ENCODE measurements around the gene SPRYD3. TPM values are rescaled to one million over a fixed set of nuclear protein-coding genes. Genes with fewer than 3 reads are reported as not detected.

The SPRYD3 gene
- polyA plus RNA-seq, 1 donor from 2014 or later, result 30.4 TPM

GRCh38 chr12:53064613-53065436 is 14.4 kb downstream of the SPRYD3 start:
- peak overlapping the region in 1 of 3 donors; percentile 44 for H3K27ac Mint-ChIP-seq

GRCh38 chr12:53063708-53064612 is 15.2 kb downstream of the SPRYD3 start:
- H3K27me3 Mint-ChIP-seq, result no peaks in the 10 kb centered on the region
- H3K27ac Mint-ChIP-seq, result no peak overlapping the region
- H3K4me3 Mint-ChIP-seq, result no peak overlapping the region
- peaks cover 5% of the 10 kb centered on the region for H3K36me3 Mint-ChIP-seq
- H3K9me3 Mint-ChIP-seq, result no peaks in the 10 kb centered on the region
- peaks cover 0 to 7% (median 3%) of the 10 kb centered on the region in 3 donors for H3K4me1 Mint-ChIP-seq

More at GRCh38 chr12:53064613-53065436, 14.4 kb downstream of the SPRYD3 start:
- Mint-ChIP-seq H3K27me3 (no peaks in the 10 kb centered on the region), H3K9me3 (no peaks in the 10 kb centered on the region), H3K36me3 (peaks cover 5% of the 10 kb centered on the region), H3K4me3 (no peak overlapping the region), H3K4me1 (peaks cover 0 to 7% (median 3%) of the 10 kb centered on the region in 3 donors)

GRCh38 chr12:53062977-53063707 is 16.0 kb downstream of the SPRYD3 start:
- peaks cover 0 to 7% (median 3%) of the 10 kb centered on the region in 3 donors for H3K4me1 Mint-ChIP-seq
- no peaks in the 10 kb centered on the region for H3K27me3 Mint-ChIP-seq
- H3K4me3 Mint-ChIP-seq, result no peak overlapping the region
- H3K9me3 Mint-ChIP-seq, result no peaks in the 10 kb centered on the region
- peaks cover 5% of the 10 kb centered on the region for H3K36me3 Mint-ChIP-seq
- H3K27ac Mint-ChIP-seq, result no peak overlapping the region

GRCh38 chr12:53062011-53062961 is 16.9 kb downstream of the SPRYD3 start:
- H3K4me1 Mint-ChIP-seq, result peaks cover 0 to 5% (median 3%) of the 10 kb centered on the region in 3 donors
- H3K36me3 Mint-ChIP-seq, result peaks cover 5% of the 10 kb centered on the region
- H3K27ac Mint-ChIP-seq, result peak overlapping the region in 2 of 3 donors; percentile 23 to 63
- no peak overlapping the region for H3K4me3 Mint-ChIP-seq
- no peaks in the 10 kb centered on the region for H3K27me3 Mint-ChIP-seq
- no peaks in the 10 kb centered on the region for H3K9me3 Mint-ChIP-seq

- Mint-ChIP-seq H3K36me3 (peaks cover 3% of the 10 kb centered on the region), H3K9me3 (no peaks in the 10 kb centered on the region)
Observed at GRCh38 chr12:53061404-53062010, 17.7 kb downstream of the SPRYD3 start.

GRCh38 chr12:53060721-53061276 is 18.4 kb downstream of the SPRYD3 start:
- H3K27me3 Mint-ChIP-seq, result no peaks in the 10 kb centered on the region
- H3K4me1 Mint-ChIP-seq, result peaks cover 0 to under 1% (median 0%) of the 10 kb centered on the region in 3 donors
- H3K36me3 Mint-ChIP-seq, result peaks cover 3% of the 10 kb centered on the region
- no peak overlapping the region for H3K4me3 Mint-ChIP-seq
- H3K27ac Mint-ChIP-seq, result no peak overlapping the region
- H3K9me3 Mint-ChIP-seq, result no peaks in the 10 kb centered on the region

More at GRCh38 chr12:53061404-53062010, 17.7 kb downstream of the SPRYD3 start:
- no peaks in the 10 kb centered on the region for H3K27me3 Mint-ChIP-seq
- H3K4me1 Mint-ChIP-seq, result peaks cover 0 to 5% (median 3%) of the 10 kb centered on the region in 3 donors
- H3K4me3 Mint-ChIP-seq, result no peak overlapping the region
- peak overlapping the region in 1 of 3 donors; percentile 23 for H3K27ac Mint-ChIP-seq

GRCh38 chr12:53060064-53060720 is 19.0 kb downstream of the SPRYD3 start:
- Mint-ChIP-seq H3K9me3 (no peaks in the 10 kb centered on the region), H3K4me3 (no peak overlapping the region), H3K36me3 (peaks cover 2% of the 10 kb centered on the region), H3K27me3 (no peaks in the 10 kb centered on the region), H3K27ac (no peak overlapping the region), H3K4me1 (no peaks in the 10 kb centered on the region)

DNA sequence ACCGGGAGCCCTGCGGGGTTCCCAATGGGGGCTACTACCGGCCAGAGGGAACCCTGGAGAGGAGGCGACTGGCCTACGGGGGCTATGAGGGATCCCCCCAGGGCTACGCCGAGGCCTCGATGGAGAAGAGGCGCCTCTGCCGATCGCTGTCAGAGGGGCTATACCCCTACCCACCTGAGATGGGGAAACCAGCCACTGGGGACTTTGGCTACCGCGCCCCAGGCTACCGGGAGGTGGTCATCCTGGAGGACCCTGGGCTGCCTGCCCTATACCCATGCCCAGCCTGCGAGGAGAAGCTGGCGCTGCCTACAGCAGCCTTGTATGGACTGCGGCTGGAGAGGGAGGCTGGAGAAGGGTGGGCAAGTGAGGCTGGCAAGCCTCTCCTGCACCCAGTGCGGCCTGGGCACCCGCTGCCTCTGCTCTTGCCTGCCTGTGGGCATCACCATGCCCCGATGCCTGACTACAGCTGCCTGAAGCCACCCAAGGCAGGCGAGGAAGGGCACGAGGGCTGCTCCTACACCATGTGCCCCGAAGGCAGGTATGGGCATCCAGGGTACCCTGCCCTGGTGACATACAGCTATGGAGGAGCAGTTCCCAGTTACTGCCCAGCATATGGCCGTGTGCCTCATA is 19.6 kb downstream of the SPRYD3 start:
- H3K4me3 Mint-ChIP-seq, result no peak overlapping the region
- H3K27ac Mint-ChIP-seq, result no peak overlapping the region
- H3K9me3 Mint-ChIP-seq, result no peaks in the 10 kb centered on the region
- no peaks in the 10 kb centered on the region for H3K36me3 Mint-ChIP-seq
- H3K4me1 Mint-ChIP-seq, result no peaks in the 10 kb centered on the region
- no peaks in the 10 kb centered on the region for H3K27me3 Mint-ChIP-seq

- no peaks in the 10 kb centered on the region for H3K27me3 Mint-ChIP-seq
- H3K27ac Mint-ChIP-seq, result no peak overlapping the region
- peaks cover 0 to 5% (median 4%) of the 10 kb centered on the region in 3 donors for H3K4me1 Mint-ChIP-seq
- H3K9me3 Mint-ChIP-seq, result no peaks in the 10 kb centered on the region
- H3K36me3 Mint-ChIP-seq, result no peaks in the 10 kb centered on the region
- no peak overlapping the region for H3K4me3 Mint-ChIP-seq
Observed at GRCh38 chr12:53058674-53059433, 20.3 kb downstream of the SPRYD3 start.

DNA sequence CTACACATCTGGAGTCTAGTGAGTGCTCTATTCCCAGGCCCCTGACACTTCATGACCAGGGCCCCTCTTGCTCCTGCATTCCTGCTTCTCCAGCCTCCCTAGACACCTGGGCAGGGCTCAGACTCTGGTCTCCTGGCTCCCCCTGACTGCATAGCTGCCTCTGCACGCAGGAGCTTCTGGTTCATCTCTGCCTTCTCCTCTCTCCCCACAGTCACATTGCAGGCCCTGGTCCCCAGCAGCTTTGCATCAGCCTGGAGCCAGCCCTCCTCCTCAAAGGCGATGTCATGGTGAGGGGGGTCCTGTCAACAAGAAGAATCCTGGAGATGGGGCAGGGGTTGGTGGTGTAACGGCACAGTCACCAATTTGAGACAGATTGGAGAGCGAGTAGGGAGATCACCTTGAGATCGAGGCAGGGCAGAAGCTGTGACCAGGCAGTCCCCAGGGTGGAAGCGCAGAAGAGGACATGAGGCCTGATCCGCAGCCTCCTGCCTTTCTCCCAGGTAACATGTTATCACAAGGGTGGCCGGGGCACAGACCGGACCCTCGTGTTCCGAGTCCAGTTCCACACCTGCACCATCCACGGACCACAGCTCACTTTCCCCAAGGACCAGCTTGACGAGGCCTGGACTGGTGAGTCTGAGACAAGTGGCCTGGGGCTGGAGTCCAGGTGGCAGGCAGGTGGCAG is 21.2 kb downstream of the SPRYD3 start:
- Mint-ChIP-seq H3K4me1 (peaks cover 0 to 8% (median 6%) of the 10 kb centered on the region in 3 donors), H3K9me3 (no peaks in the 10 kb centered on the region), H3K36me3 (no peaks in the 10 kb centered on the region), H3K27me3 (no peaks in the 10 kb centered on the region), H3K27ac (no peak overlapping the region), H3K4me3 (peak overlapping the region in 1 of 4 donors; percentile 62)

- Mint-ChIP-seq H3K4me1 (peaks cover 0 to 10% (median 6%) of the 10 kb centered on the region in 3 donors), H3K27ac (peak overlapping the region in 1 of 3 donors; percentile 57), H3K9me3 (no peaks in the 10 kb centered on the region), H3K27me3 (no peaks in the 10 kb centered on the region), H3K36me3 (no peaks in the 10 kb centered on the region), H3K4me3 (peak overlapping the region in 1 of 4 donors; percentile 54)
Observed at GRCh38 chr12:53056901-53057300, 22.3 kb downstream of the SPRYD3 start.

Data from IgD-negative memory B cell (primary cell).